Naive B cell (primary cell): ENCODE measurements around the gene PDRG1. TPM values are rescaled to one million over a fixed set of nuclear protein-coding genes. Genes with fewer than 3 reads are reported as not detected.
A peak's percentile ranks its signal among the peaks of the same experiment; 100 is the strongest.

ENCODE experiments used
- ATAC-seq, 2 donors: fragments of 150-1000 bp; cut with Tn5 transposase; 2 replicates each; pipeline ENCODE4 v1.10.0; 2021; ENCODE audit warnings: low read depth in 2 of 2, mild to moderate bottlenecking in 2 of 2, moderate library complexity in 2 of 2
- DNase-seq: peaks from one replicate; pipeline ENCODE4 v3.0.0; 2022
- H3K27ac Mint-ChIP-seq, 6 donors: one replicate each; pipeline ENCODE4 v1.8.0; 2020 to 2022; ENCODE audit warnings: mild to moderate bottlenecking in 6 of 6, mixed read lengths in 6 of 6, moderate library complexity in 5 of 6, inconsistent platforms in 2 of 6
- H3K27me3 Mint-ChIP-seq, 3 donors: one replicate each; pipeline ENCODE4 v1.8.0; 2021 to 2022; ENCODE audit warnings: mixed read lengths in 3 of 3, mild to moderate bottlenecking in 1 of 3
- H3K36me3 Mint-ChIP-seq, 2 donors: one replicate each; pipeline ENCODE4 v1.8.0; 2020 to 2022; ENCODE audit warnings: mixed read lengths in 2 of 2, inconsistent platforms in 1 of 2, mild to moderate bottlenecking in 1 of 2
- H3K4me1 Mint-ChIP-seq, 3 donors: one replicate each; pipeline ENCODE4 v1.8.0; 2020 to 2022; ENCODE audit warnings: mixed read lengths in 3 of 3, inconsistent platforms in 1 of 3, mild to moderate bottlenecking in 1 of 3, moderate library complexity in 1 of 3
- H3K4me3 Mint-ChIP-seq, 8 donors: one replicate each; pipeline ENCODE4 v1.8.0; 2020 to 2022; ENCODE audit warnings: mild to moderate bottlenecking in 8 of 8, mixed read lengths in 8 of 8, moderate library complexity in 8 of 8, inconsistent platforms in 2 of 8
- H3K9me3 Mint-ChIP-seq, 7 donors: one replicate each; pipeline ENCODE4 v1.8.0; 2020 to 2022; ENCODE audit warnings: mixed read lengths in 7 of 7, mild to moderate bottlenecking in 5 of 7, inconsistent platforms in 2 of 7, moderate library complexity in 1 of 7
- polyA plus RNA-seq, 6 donors: library from polyadenylated mRNA; unstranded; fragments of 300-500 nt; fragmentation: Illumina TruSeq; gene quantifications; one replicate each; pipeline ENCODE4 v1.2.3, GENCODE V29; 2021; ENCODE audit warnings: low read depth in 6 of 6

PDRG1 gene
- polyA plus RNA-seq, 6 donors from 2014 or later: 16.3 to 27.4 (median 20.8) TPM

GRCh38 chr20:31977080-31977479 is 25.2 kb upstream of the PDRG1 start:
- H3K4me3 Mint-ChIP-seq: no peak overlapping the region
- H3K27me3 Mint-ChIP-seq: peaks cover 18 to 47% (median 34%) of the 10 kb centered on the region in 3 donors
- H3K4me1 Mint-ChIP-seq: peaks cover 0 to 5% (median 4%) of the 10 kb centered on the region in 3 donors
- H3K36me3 Mint-ChIP-seq: no peaks in the 10 kb centered on the region
- no peaks in the 10 kb centered on the region for H3K9me3 Mint-ChIP-seq
- DNase-seq: no peak
- H3K27ac Mint-ChIP-seq: no peak overlapping the region
- ATAC-seq: no peak

- no peak overlapping the region for H3K27ac Mint-ChIP-seq
- no peaks in the 10 kb centered on the region for H3K9me3 Mint-ChIP-seq
- H3K4me3 Mint-ChIP-seq: no peak overlapping the region
- DNase-seq: no peak
- H3K27me3 Mint-ChIP-seq: peaks cover 22 to 47% (median 38%) of the 10 kb centered on the region in 3 donors
- ATAC-seq: no peak
- H3K4me1 Mint-ChIP-seq: peaks cover 0 to 8% (median 5%) of the 10 kb centered on the region in 3 donors
- H3K36me3 Mint-ChIP-seq: no peaks in the 10 kb centered on the region
Measured at GRCh38 chr20:31975874-31976273, 24.0 kb upstream of the PDRG1 start.

GRCh38 chr20:31974951-31975487 is 23.2 kb upstream of the PDRG1 start:
- H3K27ac Mint-ChIP-seq: no peak overlapping the region
- no peaks in the 10 kb centered on the region for H3K9me3 Mint-ChIP-seq
- peaks cover 0 to 8% (median 5%) of the 10 kb centered on the region in 3 donors for H3K4me1 Mint-ChIP-seq
- DNase-seq: no peak
- no peaks in the 10 kb centered on the region for H3K36me3 Mint-ChIP-seq
- H3K27me3 Mint-ChIP-seq: peaks cover 26 to 55% (median 37%) of the 10 kb centered on the region in 3 donors
- no peak overlapping the region for H3K4me3 Mint-ChIP-seq
- no peak for ATAC-seq

GRCh38 chr20:31974296-31974695 is 22.4 kb upstream of the PDRG1 start:
- no peak for ATAC-seq
- H3K27ac Mint-ChIP-seq: no peak overlapping the region
- H3K27me3 Mint-ChIP-seq: peaks cover 31 to 62% (median 32%) of the 10 kb centered on the region in 3 donors
- no peaks in the 10 kb centered on the region for H3K36me3 Mint-ChIP-seq
- H3K9me3 Mint-ChIP-seq: no peaks in the 10 kb centered on the region
- no peak overlapping the region for H3K4me3 Mint-ChIP-seq
- no peak for DNase-seq
- peaks cover 0 to 8% (median 5%) of the 10 kb centered on the region in 3 donors for H3K4me1 Mint-ChIP-seq

- Mint-ChIP-seq H3K4me3 (peak overlapping the region in 1 of 8 donors; percentile 15), H3K9me3 (no peaks in the 10 kb centered on the region)
Measured at GRCh38 chr20:31972471-31973021, 20.7 kb upstream of the PDRG1 start.

GRCh38 chr20:31969991-31970390 is 18.1 kb upstream of the PDRG1 start:
- DNase-seq (no peak), ATAC-seq (no peak)
- no peak overlapping the region for H3K27ac Mint-ChIP-seq
- H3K4me3 Mint-ChIP-seq: peak overlapping the region in 4 of 8 donors; percentile 41 to 79 (median 56)
- H3K36me3 Mint-ChIP-seq: no peaks in the 10 kb centered on the region
- H3K27me3 Mint-ChIP-seq: peaks cover 44 to 66% (median 48%) of the 10 kb centered on the region in 3 donors
- H3K4me1 Mint-ChIP-seq: peaks cover 14 to 22% (median 18%) of the 10 kb centered on the region in 3 donors
- peaks cover 0 to 5% (median 0%) of the 10 kb centered on the region in 7 donors for H3K9me3 Mint-ChIP-seq

More at GRCh38 chr20:31972471-31973021, 20.7 kb upstream of the PDRG1 start:
- no peak for DNase-seq
- H3K27me3 Mint-ChIP-seq: peaks cover 35 to 69% (median 36%) of the 10 kb centered on the region in 3 donors
- H3K4me1 Mint-ChIP-seq: peaks cover 10 to 15% (median 13%) of the 10 kb centered on the region in 3 donors
- H3K36me3 Mint-ChIP-seq: no peaks in the 10 kb centered on the region
- no peak overlapping the region for H3K27ac Mint-ChIP-seq
- ATAC-seq: no peak

GRCh38 chr20:31968291-31969126 is 16.7 kb upstream of the PDRG1 start:
- no peaks in the 10 kb centered on the region for H3K36me3 Mint-ChIP-seq
- DNase-seq (peak; percentile 83), ATAC-seq (peak; percentile 85)
- H3K9me3 Mint-ChIP-seq: peaks cover 0 to 5% (median 0%) of the 10 kb centered on the region in 7 donors
- peaks cover 48 to 61% (median 48%) of the 10 kb centered on the region in 3 donors for H3K27me3 Mint-ChIP-seq
- H3K4me3 Mint-ChIP-seq: peak overlapping the region; percentile 87 to 95 (median 91)
- peak overlapping the region in 2 of 6 donors; percentile 11 to 82 for H3K27ac Mint-ChIP-seq
- peaks cover 14 to 22% (median 18%) of the 10 kb centered on the region in 3 donors for H3K4me1 Mint-ChIP-seq

GRCh38 chr20:31967830-31968249 is 16.0 kb upstream of the PDRG1 start, which contains the start of gene XKR7:
Gene XKR7 (plus strand): TSS chr20:31968151. CDS start chr20:31968176, 25 bp downstream.
- H3K27ac Mint-ChIP-seq: peak within 1 kb of the TSS in 3 of 6 donors; percentile 11 to 82 (median 78)
- peak within 1 kb of the TSS; percentile 87 to 95 (median 91) for H3K4me3 Mint-ChIP-seq
- H3K9me3 Mint-ChIP-seq: peaks cover 0 to 5% (median 0%) of the 10 kb centered on the region in 7 donors
- H3K27me3 Mint-ChIP-seq: peaks cover 44 to 61% (median 48%) of the 10 kb centered on the region in 3 donors
- DNase-seq: no peak
- H3K4me1 Mint-ChIP-seq: peaks cover 14 to 22% (median 18%) of the 10 kb centered on the region in 3 donors
- no peaks in the 10 kb centered on the region for H3K36me3 Mint-ChIP-seq
- peak; percentile 44 to 58 for ATAC-seq

- Mint-ChIP-seq H3K36me3 (no peaks in the 10 kb centered on the region), H3K4me1 (peaks cover 13 to 18% (median 14%) of the 10 kb centered on the region in 3 donors), H3K4me3 (peak overlapping the region; percentile 66 to 88 (median 80)), H3K27ac (peak overlapping the region in 1 of 6 donors; percentile 78), H3K9me3 (peaks cover 0 to 5% (median 0%) of the 10 kb centered on the region in 7 donors), H3K27me3 (peaks cover 50 to 61% (median 51%) of the 10 kb centered on the region in 3 donors)
- DNase-seq: no peak
- ATAC-seq: no peak
Measured at GRCh38 chr20:31966991-31967655, 15.3 kb upstream of the PDRG1 start.

- no peak for DNase-seq
- H3K4me1 Mint-ChIP-seq: peaks cover 9 to 17% (median 12%) of the 10 kb centered on the region in 3 donors
- H3K4me3 Mint-ChIP-seq: peak overlapping the region in 1 of 8 donors; percentile 29
- no peak overlapping the region for H3K27ac Mint-ChIP-seq
- H3K36me3 Mint-ChIP-seq: no peaks in the 10 kb centered on the region
- H3K9me3 Mint-ChIP-seq: peaks cover 0 to 5% (median 0%) of the 10 kb centered on the region in 7 donors
- peaks cover 50 to 68% (median 63%) of the 10 kb centered on the region in 3 donors for H3K27me3 Mint-ChIP-seq
- no peak for ATAC-seq
Measured at GRCh38 chr20:31963889-31964288, 12.0 kb upstream of the PDRG1 start.

GRCh38 chr20:31962761-31963160 is 10.9 kb upstream of the PDRG1 start:
- H3K4me3 Mint-ChIP-seq: no peak overlapping the region
- H3K36me3 Mint-ChIP-seq: no peaks in the 10 kb centered on the region
- DNase-seq (no peak), ATAC-seq (no peak)
- peaks cover 46 to 66% (median 63%) of the 10 kb centered on the region in 3 donors for H3K27me3 Mint-ChIP-seq
- peaks cover 0 to 5% (median 0%) of the 10 kb centered on the region in 7 donors for H3K9me3 Mint-ChIP-seq
- no peak overlapping the region for H3K27ac Mint-ChIP-seq
- H3K4me1 Mint-ChIP-seq: peaks cover 4 to 9% (median 4%) of the 10 kb centered on the region in 3 donors

- peaks cover 26 to 55% (median 39%) of the 10 kb centered on the region in 3 donors for H3K27me3 Mint-ChIP-seq
- no peak overlapping the region for H3K4me3 Mint-ChIP-seq
- ATAC-seq: no peak
Measured at GRCh38 chr20:31956556-31957526, 5.0 kb upstream of the PDRG1 start.

More at GRCh38 chr20:31956556-31957526, 5.0 kb upstream of the PDRG1 start:
- Mint-ChIP-seq H3K36me3 (no peaks in the 10 kb centered on the region), H3K27ac (no peak overlapping the region), H3K4me1 (peaks cover 4 to 5% (median 5%) of the 10 kb centered on the region in 3 donors), H3K9me3 (no peaks in the 10 kb centered on the region)
- no peak for DNase-seq
